SK-N-MC (cell line): ENCODE measurements around the gene RWDD1.

Source experiments
- EZH2 ChIP-seq: fragments of 200-600 bp; sonication (generic); IDR thresholded peaks from one replicate; pipeline ENCODE4 v1.6.1; 2017; ENCODE audit warnings: antibody characterized with exemption
- POLR2AphosphoS5 ChIP-seq: IDR thresholded peaks from 2 replicates; pipeline ENCODE4 v1.6.1; 2012; ENCODE audit warnings: mild to moderate bottlenecking, low read depth, low read length, borderline replicate concordance

GRCh38 chr6:116556814-116557415, 14.4 kb upstream of the RWDD1 start:
- TF ChIP-seq POLR2AphosphoS5 (no peak), EZH2 (no peak)
